Gastroesophageal sphincter (tissue), 4 donors: ENCODE data around the gene STEAP1B. TPM values are rescaled to one million over a fixed set of nuclear protein-coding genes. Genes with fewer than 3 reads are reported as not detected.

Experiments
- ATAC-seq: fragments of 150-250 bp; one replicate; pipeline ENCODE4 v1.9.1; 2016; ENCODE audit warnings: mild to moderate bottlenecking, moderate library complexity
- H3K27ac ChIP-seq, 4 donors: fragments of 200-600 bp; sonication (generic) in 3 of 4; 1 replicate in 3 of 4; 2 replicates in 1 of 4; pipeline ENCODE4 v1.5.1; 2016 to 2019
- H3K27me3 ChIP-seq: fragments of 200-600 bp; sonication (generic); one replicate; pipeline ENCODE4 v1.5.1; 2019
- H3K36me3 ChIP-seq, 2 donors: fragments of 200-600 bp; sonication (generic); one replicate each; pipeline ENCODE4 v1.5.1; 2019; ENCODE audit warnings: control low read depth in 1 of 2
- H3K4me1 ChIP-seq, 3 donors: fragments of 200-600 bp; sonication (generic); 1 replicate in 2 of 3; 2 replicates in 1 of 3; pipeline ENCODE4 v1.5.1; 2016 to 2019; ENCODE audit warnings: control low read depth in 2 of 3
- H3K4me3 ChIP-seq, 2 donors: fragments of 200-600 bp; sonication (generic); one replicate each; pipeline ENCODE4 v1.5.1; 2019; ENCODE audit warnings: mild to moderate bottlenecking in 1 of 2, moderate library complexity in 1 of 2
- H3K9me3 ChIP-seq, 3 donors: fragments of 200-600 bp; sonication (generic); one replicate each; pipeline ENCODE4 v1.5.1; 2017 to 2019; ENCODE audit warnings: control low read depth in 2 of 3
- EP300 ChIP-seq: sonication (generic); formaldehyde crosslinking; IDR thresholded peaks from one replicate; pipeline ENCODE4 v1.6.1; 2017; ENCODE audit warnings: antibody characterized with exemption, mild to moderate bottlenecking
- POLR2A ChIP-seq, 2 donors: fragments of 450-650 bp; IDR thresholded peaks; one replicate each; pipeline ENCODE4 v1.6.1; 2017; ENCODE audit warnings: antibody characterized with exemption in 2 of 2, mild to moderate bottlenecking in 2 of 2, moderate library complexity in 1 of 2
- POLR2AphosphoS5 ChIP-seq: sonication (generic); formaldehyde crosslinking; IDR thresholded peaks from one replicate; pipeline ENCODE4 v1.6.1; 2017; ENCODE audit warnings: antibody characterized with exemption
- WGBS, 2 donors: methylation state at CpG; one replicate each; pipeline ENCODE4 v1.1.5; 2018; ENCODE audit warnings: low coverage in 1 of 2; 5-methylcytosine and 5-hydroxymethylcytosine counted together
- total RNA-seq, 4 donors: library from RNA; depleted of rRNA; stranded (reverse); fragments of >200 nt; gene quantifications; one replicate each; pipeline ENCODE4 v1.1.0, GENCODE V29; 2016
- TF ChIP-seq, protein P1 (sequence below), 4 experiments: fragments of 200-600 bp in 2 of 4; fragments of 450-650 bp in 2 of 4; sonication (generic) in 1 of 4; IDR thresholded peaks; one replicate each; pipeline ENCODE4 v1.5.1; 2017 to 2019; ENCODE audit warnings: antibody characterized with exemption in 4 of 4, mild to moderate bottlenecking in 2 of 4, moderate library complexity in 2 of 4

Gene STEAP1B
- total RNA-seq, 4 donors from 2014 or later = 0.66 to 2.8 (median 0.67) TPM; not detected in 1

DNA sequence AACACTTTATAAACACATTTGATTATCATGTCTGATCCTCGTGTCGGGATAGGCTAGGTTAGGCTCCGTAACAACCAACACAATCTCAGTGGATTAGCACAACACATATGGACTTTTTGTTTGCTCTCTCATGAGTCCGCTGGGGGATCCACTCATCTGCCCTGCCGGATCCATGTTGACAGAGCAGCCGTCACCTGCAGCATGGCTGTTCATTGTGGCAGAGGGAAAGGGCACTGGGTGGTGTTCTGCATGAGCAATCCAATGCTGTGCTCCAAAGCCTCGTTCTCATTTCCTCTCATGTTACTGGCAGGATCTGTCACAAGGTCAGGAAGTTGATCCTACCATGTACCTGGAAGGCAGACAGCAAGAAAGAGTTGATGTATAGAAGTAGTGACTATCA, 80.5 kb downstream of the STEAP1B start:
- Histone ChIP-seq H3K4me3 (no peak overlapping the region), H3K4me1 (no peaks in the 10 kb centered on the region), H3K36me3 (no peaks in the 10 kb centered on the region), H3K27me3 (no peaks in the 10 kb centered on the region), H3K9me3 (no peaks in the 10 kb centered on the region), H3K27ac (no peak overlapping the region)
- WGBS, 2 donors = 94 to 95% methylated on average over 4 to 7 of the region's 7 CpGs
- ATAC-seq = no peak
- TF ChIP-seq POLR2A (IDR thresholded peaks at IDR 0.05) = no peak
- no peak for TF ChIP-seq POLR2AphosphoS5
- no peak for TF ChIP-seq EP300
- TF ChIP-seq, protein P1, sequence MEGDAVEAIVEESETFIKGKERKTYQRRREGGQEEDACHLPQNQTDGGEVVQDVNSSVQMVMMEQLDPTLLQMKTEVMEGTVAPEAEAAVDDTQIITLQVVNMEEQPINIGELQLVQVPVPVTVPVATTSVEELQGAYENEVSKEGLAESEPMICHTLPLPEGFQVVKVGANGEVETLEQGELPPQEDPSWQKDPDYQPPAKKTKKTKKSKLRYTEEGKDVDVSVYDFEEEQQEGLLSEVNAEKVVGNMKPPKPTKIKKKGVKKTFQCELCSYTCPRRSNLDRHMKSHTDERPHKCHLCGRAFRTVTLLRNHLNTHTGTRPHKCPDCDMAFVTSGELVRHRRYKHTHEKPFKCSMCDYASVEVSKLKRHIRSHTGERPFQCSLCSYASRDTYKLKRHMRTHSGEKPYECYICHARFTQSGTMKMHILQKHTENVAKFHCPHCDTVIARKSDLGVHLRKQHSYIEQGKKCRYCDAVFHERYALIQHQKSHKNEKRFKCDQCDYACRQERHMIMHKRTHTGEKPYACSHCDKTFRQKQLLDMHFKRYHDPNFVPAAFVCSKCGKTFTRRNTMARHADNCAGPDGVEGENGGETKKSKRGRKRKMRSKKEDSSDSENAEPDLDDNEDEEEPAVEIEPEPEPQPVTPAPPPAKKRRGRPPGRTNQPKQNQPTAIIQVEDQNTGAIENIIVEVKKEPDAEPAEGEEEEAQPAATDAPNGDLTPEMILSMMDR (IDR thresholded peaks at IDR 0.05) = no peak

DNA sequence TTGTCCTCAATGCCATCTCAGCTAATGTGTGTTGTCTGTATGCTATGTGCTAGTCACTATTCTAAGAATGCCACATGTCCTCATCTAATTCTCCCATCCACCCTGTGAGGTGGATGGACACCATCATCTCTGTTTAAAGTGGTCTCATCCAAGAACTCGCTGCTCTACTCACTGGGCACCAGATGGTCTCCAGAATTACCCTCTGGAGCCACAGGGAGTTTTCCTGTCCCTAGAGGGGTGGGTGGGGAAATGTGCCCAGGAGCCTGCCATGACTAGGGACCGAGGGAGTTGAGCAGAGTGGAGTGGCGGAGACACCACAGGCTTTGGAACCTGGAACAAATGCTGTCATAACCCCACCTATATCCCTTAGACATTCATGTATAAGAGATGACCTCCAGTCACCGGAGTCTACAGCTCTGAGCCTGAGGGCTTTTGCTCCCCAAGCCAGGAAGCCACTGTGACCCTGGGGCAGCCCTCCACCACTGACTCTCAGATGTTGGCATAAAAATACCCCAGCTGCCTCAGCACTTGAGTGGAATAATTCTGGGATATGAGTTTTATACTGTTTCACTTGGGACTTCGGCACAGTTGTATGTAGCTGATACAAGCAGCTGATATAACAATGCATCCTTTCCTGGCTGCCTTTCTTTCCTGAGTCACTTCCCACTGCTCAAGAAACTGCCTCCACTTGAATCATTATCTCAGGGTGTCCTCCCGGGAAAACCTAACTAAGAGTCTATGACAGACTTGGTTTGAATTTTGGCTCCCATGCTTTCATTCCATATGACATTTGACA, 81.5 kb downstream of the STEAP1B start:
- no peaks in the 10 kb centered on the region for H3K36me3 ChIP-seq
- no peak for TF ChIP-seq POLR2AphosphoS5
- no peak for TF ChIP-seq EP300
- no peak for TF ChIP-seq POLR2A (IDR thresholded peaks at IDR 0.05)
- TF ChIP-seq, protein P1 (IDR thresholded peaks at IDR 0.05) = no peak
- H3K4me3 ChIP-seq = no peak overlapping the region
- no peaks in the 10 kb centered on the region for H3K27me3 ChIP-seq
- 82 to 96% methylated on average over 2 to 5 of the region's 6 CpGs for WGBS, 2 donors
- H3K27ac ChIP-seq = no peak overlapping the region
- H3K9me3 ChIP-seq = no peaks in the 10 kb centered on the region
- ATAC-seq = no peak
- no peaks in the 10 kb centered on the region for H3K4me1 ChIP-seq

DNA sequence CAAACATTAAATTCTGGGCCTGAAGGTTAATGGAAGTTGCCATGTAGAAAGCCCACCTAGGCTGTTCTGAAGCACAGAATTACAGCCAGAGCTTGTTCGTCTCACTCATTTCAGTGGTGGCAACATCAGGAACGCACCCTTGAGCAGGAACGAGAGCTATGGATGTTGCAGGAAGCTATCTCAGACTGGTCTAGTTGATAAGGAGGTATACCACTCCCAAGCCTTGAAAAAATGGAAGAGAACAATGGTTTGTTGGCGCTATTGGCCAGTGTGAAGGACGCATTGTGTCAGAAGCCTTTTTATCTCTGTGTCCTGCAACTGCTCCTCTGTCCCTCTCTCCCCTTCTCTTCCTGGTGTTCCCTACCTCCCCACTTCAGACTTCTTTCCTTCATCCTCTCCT, 82.1 kb downstream of the STEAP1B start:
- H3K4me1 ChIP-seq = no peaks in the 10 kb centered on the region
- WGBS, 2 donors = 75 to 87% methylated on average over 5 of the region's 5 CpGs
- H3K4me3 ChIP-seq = no peak overlapping the region
- H3K27ac ChIP-seq = no peak overlapping the region
- no peak for ATAC-seq
- no peaks in the 10 kb centered on the region for H3K36me3 ChIP-seq
- no peak for TF ChIP-seq POLR2A (IDR thresholded peaks at IDR 0.05)
- no peak for TF ChIP-seq POLR2AphosphoS5
- no peak for TF ChIP-seq EP300
- TF ChIP-seq, protein P1 (IDR thresholded peaks at IDR 0.05) = no peak
- no peaks in the 10 kb centered on the region for H3K27me3 ChIP-seq
- no peaks in the 10 kb centered on the region for H3K9me3 ChIP-seq

DNA sequence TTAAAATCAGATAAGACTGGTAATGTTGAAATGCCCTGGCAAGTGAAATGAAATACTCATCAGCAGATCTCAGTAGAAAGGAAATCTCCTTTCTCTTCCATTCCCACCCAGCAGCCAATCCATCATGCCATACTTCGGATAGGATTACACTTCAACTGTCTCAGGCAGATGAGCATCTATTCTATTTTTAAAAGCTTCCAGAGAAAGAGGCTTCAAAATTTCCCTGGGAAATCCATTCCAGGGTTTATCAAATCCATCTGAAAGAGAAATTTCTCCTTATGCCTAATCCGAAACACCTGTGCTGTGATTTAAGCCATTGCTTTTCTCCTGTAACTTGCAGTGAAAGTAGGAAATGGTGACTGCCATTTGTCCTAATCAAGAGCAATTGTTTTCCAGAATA, 82.6 kb downstream of the STEAP1B start:
- ATAC-seq = no peak
- WGBS, 2 donors = 58 to 73% methylated on average over 2 of the region's 2 CpGs
- Histone ChIP-seq H3K27me3 (no peaks in the 10 kb centered on the region), H3K4me3 (no peak overlapping the region), H3K9me3 (no peaks in the 10 kb centered on the region), H3K4me1 (no peaks in the 10 kb centered on the region), H3K36me3 (no peaks in the 10 kb centered on the region), H3K27ac (no peak overlapping the region)
- no peak for TF ChIP-seq EP300
- no peak for TF ChIP-seq POLR2AphosphoS5
- no peak for TF ChIP-seq POLR2A (IDR thresholded peaks at IDR 0.05)
- TF ChIP-seq, protein P1 (IDR thresholded peaks at IDR 0.05) = no peak

DNA sequence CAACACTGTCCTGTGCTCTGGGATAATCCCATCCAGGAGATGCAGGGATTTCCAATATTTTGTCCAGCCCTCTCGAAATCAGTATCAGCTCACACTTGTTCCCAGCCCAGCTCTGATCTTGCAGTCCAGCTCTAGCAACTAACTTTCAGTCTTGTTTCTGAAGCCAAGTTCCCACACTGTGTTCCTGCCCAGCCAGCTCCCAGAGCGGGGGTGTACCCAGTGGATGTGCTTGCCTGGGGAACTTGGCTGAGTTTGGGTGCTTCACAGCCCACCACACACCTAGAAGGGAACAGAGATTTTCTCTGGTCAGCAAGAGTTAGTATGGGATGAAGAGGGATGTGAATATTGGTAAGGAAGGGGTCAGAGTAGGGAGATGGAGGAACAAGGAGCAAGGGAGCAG, 85.6 kb downstream of the STEAP1B start:
- TF ChIP-seq POLR2A (IDR thresholded peaks at IDR 0.05) (no peak), POLR2AphosphoS5 (no peak), EP300 (no peak)
- TF ChIP-seq, protein P1 (IDR thresholded peaks at IDR 0.05) = no peak
- no peaks in the 10 kb centered on the region for H3K36me3 ChIP-seq
- ATAC-seq = no peak
- WGBS, 2 donors = 88 to 100% methylated on average over 1 to 2 of the region's 2 CpGs
- no peaks in the 10 kb centered on the region for H3K9me3 ChIP-seq
- H3K4me3 ChIP-seq = no peak overlapping the region
- no peaks in the 10 kb centered on the region for H3K27me3 ChIP-seq
- H3K27ac ChIP-seq = no peak overlapping the region
- H3K4me1 ChIP-seq = no peaks in the 10 kb centered on the region
